Peyer's patch (tissue), 4 donors: ENCODE results near the gene SUCNR1. TPM values are rescaled to one million over a fixed set of nuclear protein-coding genes. Genes with fewer than 3 reads are reported as not detected.

Source experiments
- DNase-seq, 3 donors: peaks; one replicate each; pipeline ENCODE4 v3.0.0-alpha.2; 2017 to 2019
- H3K27ac ChIP-seq, 4 donors: fragments of 200-600 bp; sonication (generic); one replicate each; pipeline ENCODE4 v1.5.1; 2016 to 2019
- H3K27me3 ChIP-seq, 2 donors: fragments of 200-600 bp; sonication (generic); one replicate each; pipeline ENCODE4 v1.5.1; 2019
- H3K36me3 ChIP-seq, 3 donors: fragments of 200-600 bp; sonication (generic); one replicate each; pipeline ENCODE4 v1.5.1; 2016 to 2019
- H3K4me1 ChIP-seq, 4 donors: fragments of 200-600 bp; sonication (generic); one replicate each; pipeline ENCODE4 v1.5.1; 2016 to 2019
- H3K4me3 ChIP-seq, 4 donors: fragments of 200-600 bp; sonication (generic); 1 replicate in 3 of 4; 2 replicates in 1 of 4; pipeline ENCODE4 v1.5.1; 2016 to 2019; ENCODE audit warnings: mild to moderate bottlenecking in 1 of 4
- H3K9me3 ChIP-seq, 4 donors: fragments of 200-600 bp; sonication (generic); one replicate each; pipeline ENCODE4 v1.5.1; 2016 to 2019; ENCODE audit warnings: mild to moderate bottlenecking in 1 of 4
- CTCF ChIP-seq, 6 experiments: fragments of 450-650 bp in 4 of 6; fragments of 200-600 bp in 2 of 6; sonication (generic) in 1 of 6; IDR thresholded peaks; one replicate each; pipeline ENCODE4 v1.5.1; 2017 to 2019; ENCODE audit warnings: antibody characterized with exemption in 6 of 6, mild to moderate bottlenecking in 3 of 6, moderate library complexity in 1 of 6
- POLR2A ChIP-seq, 2 donors: fragments of 450-650 bp; IDR thresholded peaks; one replicate each; pipeline ENCODE4 v1.5.1; 2017; ENCODE audit warnings: antibody characterized with exemption in 2 of 2, mild to moderate bottlenecking in 2 of 2, moderate library complexity in 2 of 2
- total RNA-seq, 4 donors: library from RNA; depleted of rRNA; stranded (reverse); fragments of >200 nt; gene quantifications; one replicate each; pipeline ENCODE4 v1.1.0, GENCODE V29; 2016

Gene SUCNR1
- total RNA-seq, 4 donors from 2014 or later = 0.35 to 1.3 (median 0.57) TPM; not detected in 1

GRCh38 chr3:151875759-151876158 is 2.3 kb downstream of the SUCNR1 start:
- Histone ChIP-seq H3K4me1 (peaks cover 0 to 4% (median 0%) of the 10 kb centered on the region in 4 donors), H3K4me3 (no peak overlapping the region), H3K27me3 (no peaks in the 10 kb centered on the region), H3K36me3 (no peaks in the 10 kb centered on the region), H3K27ac (no peak overlapping the region), H3K9me3 (no peaks in the 10 kb centered on the region)
- DNase-seq = no peak
- TF ChIP-seq POLR2A (IDR thresholded peaks at IDR 0.05) (no peak), CTCF (IDR thresholded peaks at IDR 0.05) (no peak)

GRCh38 chr3:151877269-151877668 is 3.8 kb downstream of the SUCNR1 start:
- Histone ChIP-seq H3K36me3 (no peaks in the 10 kb centered on the region), H3K4me1 (peaks cover 0 to 4% (median 0%) of the 10 kb centered on the region in 4 donors), H3K27me3 (no peaks in the 10 kb centered on the region), H3K4me3 (no peak overlapping the region), H3K9me3 (no peaks in the 10 kb centered on the region), H3K27ac (no peak overlapping the region)
- no peak for DNase-seq
- no peak for TF ChIP-seq CTCF (IDR thresholded peaks at IDR 0.05)
- TF ChIP-seq POLR2A (IDR thresholded peaks at IDR 0.05) = no peak

GRCh38 chr3:151878465-151878864 is 5.0 kb downstream of the SUCNR1 start:
- no peaks in the 10 kb centered on the region for H3K36me3 ChIP-seq
- peaks cover 0 to 4% (median 0%) of the 10 kb centered on the region in 4 donors for H3K4me1 ChIP-seq

GRCh38 chr3:151879037-151879436 is 5.6 kb downstream of the SUCNR1 start:
- no peak for DNase-seq
- Histone ChIP-seq H3K27me3 (no peaks in the 10 kb centered on the region), H3K36me3 (no peaks in the 10 kb centered on the region), H3K4me1 (peaks cover 0 to 4% (median 0%) of the 10 kb centered on the region in 4 donors), H3K9me3 (no peaks in the 10 kb centered on the region), H3K27ac (no peak overlapping the region), H3K4me3 (no peak overlapping the region)
- TF ChIP-seq CTCF (IDR thresholded peaks at IDR 0.05) = no peak
- no peak for TF ChIP-seq POLR2A (IDR thresholded peaks at IDR 0.05)

More at GRCh38 chr3:151878465-151878864, 5.0 kb downstream of the SUCNR1 start:
- DNase-seq = no peak
- no peak overlapping the region for H3K4me3 ChIP-seq
- TF ChIP-seq CTCF (IDR thresholded peaks at IDR 0.05) (no peak), POLR2A (IDR thresholded peaks at IDR 0.05) (no peak)
- no peaks in the 10 kb centered on the region for H3K27me3 ChIP-seq
- no peak overlapping the region for H3K27ac ChIP-seq
- H3K9me3 ChIP-seq = no peaks in the 10 kb centered on the region

- no peak for TF ChIP-seq POLR2A (IDR thresholded peaks at IDR 0.05)
- no peak for TF ChIP-seq CTCF (IDR thresholded peaks at IDR 0.05)
- H3K4me1 ChIP-seq = peaks cover 0 to 4% (median 0%) of the 10 kb centered on the region in 4 donors
- H3K4me3 ChIP-seq = no peak overlapping the region
- H3K36me3 ChIP-seq = no peaks in the 10 kb centered on the region
- no peaks in the 10 kb centered on the region for H3K27me3 ChIP-seq
- DNase-seq = no peak
- no peak overlapping the region for H3K27ac ChIP-seq
- no peaks in the 10 kb centered on the region for H3K9me3 ChIP-seq
These were observed 6.4 kb downstream of the SUCNR1 start for GRCh38 chr3:151879679-151880415.
